ENCODE measurements around the gene UMODL1. TPM values are rescaled to one million over a fixed set of nuclear protein-coding genes. Genes with fewer than 3 reads are reported as not detected.

UMODL1 gene
- total RNA-seq, 1 experiment from 2014 or later: not detected

GRCh38 chr21:42080788-42081083, 9.6 kb downstream of the UMODL1 start:
- no peak overlapping the region for H3K27ac Mint-ChIP-seq
- no CpG with 5 or more reads among the region's 6 CpGs for WGBS (ENCODE audit: extremely low coverage, insufficient read length, low lambda C conversion rate)
- H3K27me3 Mint-ChIP-seq (ENCODE audit: low read depth): no peaks in the 10 kb centered on the region

More at GRCh38 chr21:42080788-42081083, 9.6 kb downstream of the UMODL1 start:
- H2BK5ac ChIP-seq (ENCODE audit: insufficient read length, low read length): no peak overlapping the region
- Mint-ChIP-seq H3K4me1 (no peaks in the 10 kb centered on the region), H3K9me3 (no peaks in the 10 kb centered on the region), H3K36me3 (ENCODE audit: insufficient read depth in 1 of 3, low read depth in 3 of 3) (no peaks in the 10 kb centered on the region), H3K4me3 (no peak overlapping the region)
- no peak overlapping the region for H3K18ac ChIP-seq (ENCODE audit: insufficient read length, low read depth, low read length)
- H3K27me3 ChIP-seq (ENCODE audit: insufficient read depth, low read length): no peaks in the 10 kb centered on the region
- H3K9me3 ChIP-seq (ENCODE audit: control insufficient read depth, low read depth, low read length): no peaks in the 10 kb centered on the region
- no peak overlapping the region for H3K56ac ChIP-seq (ENCODE audit: insufficient read length, low read depth, low read length)
- H2AK5ac ChIP-seq (ENCODE audit: insufficient read length, low read length): no peak overlapping the region
- no peak overlapping the region for H3K4ac ChIP-seq (ENCODE audit: low read depth, low read length)
- no peak overlapping the region for H4K8ac ChIP-seq (replicated peaks; ENCODE audit: insufficient read length, low read depth, low read length)
- no peak overlapping the region for H3K4me2 ChIP-seq (ENCODE audit: insufficient read depth, insufficient read length, low read length)
- no peak overlapping the region for H2BK15ac ChIP-seq (ENCODE audit: low read depth, low read length)
- H3K9ac ChIP-seq (ENCODE audit: extremely low read depth, insufficient read length, low read length): no peak overlapping the region
- no peaks in the 10 kb centered on the region for H3K79me1 ChIP-seq (ENCODE audit: insufficient read depth, low read depth, low read length, poor library complexity, severe bottlenecking)
- no peak overlapping the region for H2AFZ ChIP-seq (ENCODE audit: low read length)
- H4K5ac ChIP-seq (ENCODE audit: insufficient read length, low read depth, low read length): no peak overlapping the region
- no peak overlapping the region for H3T11ph ChIP-seq (ENCODE audit: low read length)
- H4K20me1 ChIP-seq (ENCODE audit: control insufficient read depth, insufficient read depth, insufficient read length): no peaks in the 10 kb centered on the region
- DNase-seq: no peak
- TF ChIP-seq, protein P1, sequence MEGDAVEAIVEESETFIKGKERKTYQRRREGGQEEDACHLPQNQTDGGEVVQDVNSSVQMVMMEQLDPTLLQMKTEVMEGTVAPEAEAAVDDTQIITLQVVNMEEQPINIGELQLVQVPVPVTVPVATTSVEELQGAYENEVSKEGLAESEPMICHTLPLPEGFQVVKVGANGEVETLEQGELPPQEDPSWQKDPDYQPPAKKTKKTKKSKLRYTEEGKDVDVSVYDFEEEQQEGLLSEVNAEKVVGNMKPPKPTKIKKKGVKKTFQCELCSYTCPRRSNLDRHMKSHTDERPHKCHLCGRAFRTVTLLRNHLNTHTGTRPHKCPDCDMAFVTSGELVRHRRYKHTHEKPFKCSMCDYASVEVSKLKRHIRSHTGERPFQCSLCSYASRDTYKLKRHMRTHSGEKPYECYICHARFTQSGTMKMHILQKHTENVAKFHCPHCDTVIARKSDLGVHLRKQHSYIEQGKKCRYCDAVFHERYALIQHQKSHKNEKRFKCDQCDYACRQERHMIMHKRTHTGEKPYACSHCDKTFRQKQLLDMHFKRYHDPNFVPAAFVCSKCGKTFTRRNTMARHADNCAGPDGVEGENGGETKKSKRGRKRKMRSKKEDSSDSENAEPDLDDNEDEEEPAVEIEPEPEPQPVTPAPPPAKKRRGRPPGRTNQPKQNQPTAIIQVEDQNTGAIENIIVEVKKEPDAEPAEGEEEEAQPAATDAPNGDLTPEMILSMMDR (conservative IDR thresholded peaks at IDR 0.05): no peak
- H3K23me2 ChIP-seq (ENCODE audit: insufficient read length, low read depth, low read length, poor library complexity, severe bottlenecking): no peaks in the 10 kb centered on the region
- no peak overlapping the region for H3K14ac ChIP-seq (ENCODE audit: insufficient read depth, low read length)
- H3K4me1 ChIP-seq (ENCODE audit: insufficient read depth, low read length): no peaks in the 10 kb centered on the region
- H2BK12ac ChIP-seq (ENCODE audit: insufficient read length, low read depth, low read length): no peak overlapping the region
- H3K27ac ChIP-seq (ENCODE audit: insufficient read length, low read depth, low read length): no peak overlapping the region
- H2BK120ac ChIP-seq (ENCODE audit: low read depth, low read length, poor library complexity, severe bottlenecking): no peak overlapping the region
- no peak overlapping the region for H2BK20ac ChIP-seq (ENCODE audit: low read depth, low read length, poor library complexity, severe bottlenecking)
- H3K79me2 ChIP-seq (ENCODE audit: insufficient read depth, low read length): no peaks in the 10 kb centered on the region
- no peak overlapping the region for H3K23ac ChIP-seq (ENCODE audit: insufficient read length, low read depth, low read length)
- no peak overlapping the region for H4K91ac ChIP-seq (ENCODE audit: insufficient read length, low read depth, low read length)
